ENCODE measurements around the gene PDZD2. TPM values are rescaled to one million over a fixed set of nuclear protein-coding genes. Genes with fewer than 3 reads are reported as not detected.

PDZD2 gene
- total and polyA plus RNA-seq, 9 donors, result 21.2 to 58.2 (median 37.8) TPM

- Histone ChIP-seq H3K4me1 (ENCODE audit: insufficient read depth) (peaks cover 4% of the 10 kb centered on the region), H3K4me3 (peak overlapping the region; percentile 38), H3K27me3 (no peaks in the 10 kb centered on the region), H3K9me3 (no peaks in the 10 kb centered on the region), H3K36me3 (no peaks in the 10 kb centered on the region), H3K27ac (peak overlapping the region in 1 of 2 donors; percentile 74)
- TF ChIP-seq EP300 (IDR thresholded peaks at IDR 0.05) (no peak), CTCF (IDR thresholded peaks at IDR 0.05) (no peak), POLR2A (IDR thresholded peaks at IDR 0.05) (peak; percentile 37)
- intact Hi-C loops (cut with DNase I), result loop anchor here in 1 of 4 donors (5.0 to 10.0 kb wide), 2 partner anchors 92 to 139 kb away; no protein-coding TSS in a partner anchor
- peak; percentile 56 to 69 (median 63) for DNase-seq
- whole genome bisulfite sequencing, 3 donors, result 9 to 13% (median 10%) methylated on average over 10 of the region's 10 CpGs
Observed at GRCh38 chr5:31935496-31936369, 296.8 kb downstream of the PDZD2 start.

GRCh38 chr5:31936683-31937082 is 297.8 kb downstream of the PDZD2 start:
- H3K27ac ChIP-seq, result peak overlapping the region; percentile 33 to 74
- no peaks in the 10 kb centered on the region for H3K36me3 ChIP-seq
- no peaks in the 10 kb centered on the region for H3K9me3 ChIP-seq
- 4 to 11% (median 7%) methylated on average over 5 of the region's 5 CpGs for whole genome bisulfite sequencing, 3 donors
- no peak for TF ChIP-seq POLR2A (IDR thresholded peaks at IDR 0.05)
- TF ChIP-seq CTCF (IDR thresholded peaks at IDR 0.05), result no peak
- H3K4me3 ChIP-seq, result peak overlapping the region; percentile 38
- peaks cover 4% of the 10 kb centered on the region for H3K4me1 ChIP-seq (ENCODE audit: insufficient read depth)
- intact Hi-C loops (cut with DNase I), result loop anchor here in 1 of 4 donors (5.0 to 10.0 kb wide), 2 partner anchors 91 to 138 kb away; no protein-coding TSS in a partner anchor
- DNase-seq, result peak in 1 of 5 donors; percentile 25
- H3K27me3 ChIP-seq, result no peaks in the 10 kb centered on the region

- intact Hi-C loops (cut with DNase I), result loop anchor here in 1 of 4 donors (5.0 to 10.0 kb wide), 2 partner anchors 90 to 138 kb away; no protein-coding TSS in a partner anchor
- Histone ChIP-seq H3K4me1 (ENCODE audit: insufficient read depth) (peaks cover 4% of the 10 kb centered on the region), H3K4me3 (peak overlapping the region; percentile 38), H3K27me3 (no peaks in the 10 kb centered on the region), H3K9me3 (no peaks in the 10 kb centered on the region), H3K36me3 (no peaks in the 10 kb centered on the region), H3K27ac (peak overlapping the region; percentile 33 to 74)
- TF ChIP-seq POLR2A (IDR thresholded peaks at IDR 0.05) (no peak), CTCF (IDR thresholded peaks at IDR 0.05) (no peak), EP300 (IDR thresholded peaks at IDR 0.05) (no peak)
- 12 to 30% (median 19%) methylated on average over 7 of the region's 7 CpGs for WGBS, 3 donors
- DNase-seq, result peak in 4 of 5 donors; percentile 31 to 47 (median 32)
Observed at GRCh38 chr5:31937226-31937625, 298.3 kb downstream of the PDZD2 start.

GRCh38 chr5:31937703-31938102 is 298.8 kb downstream of the PDZD2 start:
- no peak for DNase-seq
- peaks cover 4% of the 10 kb centered on the region for H3K4me1 ChIP-seq (ENCODE audit: insufficient read depth)
- 71 to 76% (median 72%) methylated on average over 5 of the region's 5 CpGs for WGBS, 3 donors
- intact Hi-C loops (cut with DNase I), result loop anchor here in 1 of 4 donors (5.0 to 10.0 kb wide), 2 partner anchors 90 to 137 kb away; no protein-coding TSS in a partner anchor
- H3K27me3 ChIP-seq, result no peaks in the 10 kb centered on the region
- no peaks in the 10 kb centered on the region for H3K9me3 ChIP-seq
- peak overlapping the region; percentile 38 for H3K4me3 ChIP-seq
- TF ChIP-seq EP300 (IDR thresholded peaks at IDR 0.05) (no peak), POLR2A (IDR thresholded peaks at IDR 0.05) (no peak), CTCF (IDR thresholded peaks at IDR 0.05) (no peak)
- H3K27ac ChIP-seq, result peak overlapping the region; percentile 33 to 74
- no peaks in the 10 kb centered on the region for H3K36me3 ChIP-seq
